Smooth muscle cell (in vitro differentiated cells): ENCODE data around the gene C8G. TPM values are rescaled to one million over a fixed set of nuclear protein-coding genes. Genes with fewer than 3 reads are reported as not detected.

Experiments
- DNase-seq: peaks from one replicate; lab custom pipeline; 2025; ENCODE audit not compliant: unreplicated experiment; lab: John Stamatoyannopoulos, UW
- H2AFZ ChIP-seq: fragments of 200-600 bp; sonication (generic); 2 replicates; pipeline ENCODE4 v1.6.0; 2016; ENCODE audit warnings: antibody characterized with exemption, low read depth, mild to moderate bottlenecking
- H3F3A ChIP-seq: fragments of 200-600 bp; sonication (generic); 2 replicates; pipeline ENCODE4 v1.6.0; 2017; ENCODE audit warnings: antibody characterized with exemption, low read depth
- H3K27ac ChIP-seq: fragments of 200-600 bp; sonication (generic); 2 replicates; pipeline ENCODE4 v1.5.1; 2016; ENCODE audit warnings: low read depth, mild to moderate bottlenecking
- H3K27me3 ChIP-seq: fragments of 200-600 bp; sonication (generic); 2 replicates; pipeline ENCODE4 v1.6.1; 2016; ENCODE audit warnings: low read depth, mild to moderate bottlenecking
- H3K36me3 ChIP-seq: fragments of 200-600 bp; sonication (generic); 2 replicates; pipeline ENCODE4 v1.5.1; 2016; ENCODE audit warnings: low read depth
- H3K4me1 ChIP-seq: fragments of 200-600 bp; sonication (generic); 2 replicates; pipeline ENCODE4 v1.5.1; 2016; ENCODE audit warnings: low read depth
- H3K4me2 ChIP-seq: fragments of 200-600 bp; sonication (generic); 2 replicates; pipeline ENCODE4 v1.6.0; 2016; ENCODE audit warnings: mild to moderate bottlenecking
- H3K4me3 ChIP-seq: fragments of 200-600 bp; sonication (generic); 2 replicates; pipeline ENCODE4 v1.5.1; 2016; ENCODE audit warnings: mild to moderate bottlenecking
- H3K79me2 ChIP-seq: fragments of 200-600 bp; sonication (generic); 2 replicates; pipeline ENCODE4 v1.6.0; 2016; ENCODE audit warnings: low read depth, mild to moderate bottlenecking
- H3K9ac ChIP-seq: fragments of 200-600 bp; sonication (generic); 2 replicates; pipeline ENCODE4 v1.6.0; 2016; ENCODE audit warnings: low read depth
- H3K9me3 ChIP-seq: fragments of 200-600 bp; sonication (generic); replicated peaks from 2 replicates; pipeline ENCODE4 v1.5.1; 2016; ENCODE audit warnings: low read depth
- H4K20me1 ChIP-seq: fragments of 200-600 bp; sonication (generic); 2 replicates; pipeline ENCODE4 v1.6.0; 2016; ENCODE audit warnings: low read depth
- CTCF ChIP-seq: fragments of 200-600 bp; sonication (generic); IDR thresholded peaks from 2 replicates; pipeline ENCODE4 v1.5.1; 2017; ENCODE audit warnings: borderline replicate concordance, mild to moderate bottlenecking, antibody characterized with exemption; ENCODE audit not compliant: insufficient read depth, poor library complexity, severe bottlenecking
- WGBS: methylation state at CpG from one replicate; pipeline ENCODE4 v1.1.7; 2016; ENCODE audit warnings: low lambda C conversion rate; 5-methylcytosine and 5-hydroxymethylcytosine counted together
- polyA plus RNA-seq: library from polyadenylated mRNA; unstranded; fragments of >200 nt; fragmentation: Nextera tagmentation; extraction: Ambion mirVana; gene quantifications from 2 replicates; pipeline ENCODE4 v1.2.1, GENCODE V29; 2016
- total RNA-seq: library from RNA; depleted of rRNA; stranded (reverse); fragments of >200 nt; gene quantifications from 2 replicates; pipeline ENCODE4 v1.2.3, GENCODE V29; 2014

The C8G gene
- total and polyA plus RNA-seq, 2 experiments from 2014 or later = 1.4 TPM; not detected in 1

- Histone ChIP-seq H2AFZ (no peak overlapping the region), H3K9ac (no peak overlapping the region), H3K4me3 (no peak overlapping the region), H3K4me2 (no peak overlapping the region), H3K4me1 (peaks cover 4% of the 10 kb centered on the region), H3K36me3 (no peaks in the 10 kb centered on the region), H3K9me3 (no peaks in the 10 kb centered on the region), H4K20me1 (peaks cover 9% of the 10 kb centered on the region), H3K27ac (no peak overlapping the region), H3K27me3 (peaks cover 29% of the 10 kb centered on the region), H3F3A (no peaks in the 10 kb centered on the region), H3K79me2 (no peaks in the 10 kb centered on the region)
- WGBS = 66% methylated on average over 16 of the region's 17 CpGs
- TF ChIP-seq CTCF = no peak
- DNase-seq = no peak
These were observed 36.7 kb downstream of the C8G start for GRCh38 chr9:136981588-136982231.

GRCh38 chr9:136982232-136983051 is 37.4 kb downstream of the C8G start, which contains the start of gene LCNL1:
Gene LCNL1 (plus strand): TSS chr9:136982993. CDS start chr9:136983587, 594 bp downstream.
- H3K36me3 ChIP-seq = no peaks in the 10 kb centered on the region

GRCh38 chr9:136983167-136983566 is 38.1 kb downstream of the C8G start:
- WGBS = 93% methylated on average over 9 of the region's 9 CpGs
- TF ChIP-seq CTCF = no peak

More at GRCh38 chr9:136982232-136983051, 37.4 kb downstream of the C8G start, which contains the start of gene LCNL1:
- Histone ChIP-seq H3K9me3 (no peaks in the 10 kb centered on the region), H3K27ac (no peak within 1 kb of the TSS), H3K9ac (no peak within 1 kb of the TSS), H3K4me3 (no peak within 1 kb of the TSS), H3F3A (no peaks in the 10 kb centered on the region), H3K27me3 (peaks cover 29% of the 10 kb centered on the region), H3K4me1 (peaks cover 1% of the 10 kb centered on the region), H3K4me2 (no peak within 1 kb of the TSS), H2AFZ (no peak within 1 kb of the TSS), H4K20me1 (peaks cover 9% of the 10 kb centered on the region), H3K79me2 (no peaks in the 10 kb centered on the region)
- 87% methylated on average over 18 of the region's 18 CpGs for WGBS
- TF ChIP-seq CTCF = no peak
- DNase-seq = no peak

More at GRCh38 chr9:136983167-136983566, 38.1 kb downstream of the C8G start:
- Histone ChIP-seq H3K4me2 (no peak overlapping the region), H3K36me3 (no peaks in the 10 kb centered on the region), H3K27ac (no peak overlapping the region), H3K9ac (no peak overlapping the region), H3K4me1 (no peaks in the 10 kb centered on the region), H3K9me3 (no peaks in the 10 kb centered on the region), H3K27me3 (peaks cover 29% of the 10 kb centered on the region), H2AFZ (no peak overlapping the region), H3K79me2 (no peaks in the 10 kb centered on the region), H4K20me1 (peaks cover 9% of the 10 kb centered on the region), H3F3A (no peaks in the 10 kb centered on the region), H3K4me3 (no peak overlapping the region)
- no peak for DNase-seq
